RWPE1 (cell line): ENCODE data around the gene DDX50.
"Not testable (repeated sequence)": the region's sequence is repeated elsewhere in the genome, so short reads cannot be mapped to it uniquely, and the experiment has no call there.

Experiments
- CTCF ChIA-PET: fragments of 350-600 bp; sonication (Branson Sonifier 250); formaldehyde crosslinking; extraction: SDS; loops from one replicate; lab custom pipeline; 2021; lab: Yijun Ruan, JAX
- POLR2A ChIA-PET: fragments of 400-600 bp; formaldehyde crosslinking; extraction: SDS; loops from one replicate; lab custom pipeline; 2020; ENCODE audit warnings: antibody characterized with exemption; ENCODE audit not compliant: low non-redundant PET; lab: Yijun Ruan, JAX
- DNase-seq: peaks from one replicate; pipeline ENCODE4 v3.0.0; 2012; ENCODE audit warnings: low spot score
- H3K27ac ChIP-seq: fragments of 450-650 bp; 2 replicates; pipeline ENCODE4 v1.5.1; 2017
- TF ChIP-seq, protein P1 (sequence below): fragments of 450-650 bp; conservative IDR thresholded peaks from 2 replicates; pipeline ENCODE4 v1.5.1; 2017; ENCODE audit warnings: low read depth, mild to moderate bottlenecking

Gene DDX50

DNA sequence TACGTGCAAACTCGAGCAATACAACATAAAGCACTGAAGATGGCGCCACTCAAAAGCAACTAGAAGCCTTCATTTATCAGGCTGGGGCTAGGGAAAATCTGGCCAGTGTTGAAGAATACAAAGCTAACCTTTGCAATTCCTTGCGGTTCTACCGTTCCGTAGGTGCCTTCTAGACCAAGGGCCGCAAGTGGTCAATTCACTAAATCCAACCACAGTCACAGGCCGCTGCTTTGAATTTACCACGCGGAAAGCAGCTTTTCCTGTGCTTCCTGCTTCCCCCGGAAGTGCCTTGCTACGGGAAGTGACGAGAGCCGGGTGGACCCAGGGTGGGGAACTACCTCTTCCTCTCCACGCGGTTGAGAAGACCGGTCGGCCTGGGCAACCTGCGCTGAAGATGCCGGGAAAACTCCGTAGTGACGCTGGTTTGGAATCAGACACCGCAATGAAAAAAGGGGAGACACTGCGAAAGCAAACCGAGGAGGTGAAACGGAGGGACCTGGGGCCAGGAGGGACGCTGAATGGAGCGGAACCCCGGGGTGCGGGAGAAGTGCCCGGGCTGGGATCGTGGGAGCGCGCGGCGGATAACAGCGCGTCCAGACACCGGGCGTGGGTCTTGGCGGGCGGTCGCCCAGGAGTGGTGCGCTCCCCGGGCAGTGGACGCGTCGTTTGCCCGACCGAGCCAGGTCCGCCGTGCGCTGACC, 54.9 kb downstream of the DDX50 start, which contains the start of gene DDX21:
DDX21 (plus strand) TSS at position 339 of the 701 bp plus-strand sequence; CDS start at position 395, 56 bp downstream.
- ChIA-PET POLR2A (interaction anchor here (0.6 kb wide), 3 partner anchors 55 to 548 kb away, joined by 4 to 9 read pairs (median 5); partner anchors contain the start of gene DDX50), CTCF (interaction anchor here (0.6 to 1.5 kb wide), 7 partner anchors 12 to 1464 kb away, joined by 3 to 7 read pairs (median 4); partner anchors contain the start of gene ATOH7)
- TF ChIP-seq, protein P1, sequence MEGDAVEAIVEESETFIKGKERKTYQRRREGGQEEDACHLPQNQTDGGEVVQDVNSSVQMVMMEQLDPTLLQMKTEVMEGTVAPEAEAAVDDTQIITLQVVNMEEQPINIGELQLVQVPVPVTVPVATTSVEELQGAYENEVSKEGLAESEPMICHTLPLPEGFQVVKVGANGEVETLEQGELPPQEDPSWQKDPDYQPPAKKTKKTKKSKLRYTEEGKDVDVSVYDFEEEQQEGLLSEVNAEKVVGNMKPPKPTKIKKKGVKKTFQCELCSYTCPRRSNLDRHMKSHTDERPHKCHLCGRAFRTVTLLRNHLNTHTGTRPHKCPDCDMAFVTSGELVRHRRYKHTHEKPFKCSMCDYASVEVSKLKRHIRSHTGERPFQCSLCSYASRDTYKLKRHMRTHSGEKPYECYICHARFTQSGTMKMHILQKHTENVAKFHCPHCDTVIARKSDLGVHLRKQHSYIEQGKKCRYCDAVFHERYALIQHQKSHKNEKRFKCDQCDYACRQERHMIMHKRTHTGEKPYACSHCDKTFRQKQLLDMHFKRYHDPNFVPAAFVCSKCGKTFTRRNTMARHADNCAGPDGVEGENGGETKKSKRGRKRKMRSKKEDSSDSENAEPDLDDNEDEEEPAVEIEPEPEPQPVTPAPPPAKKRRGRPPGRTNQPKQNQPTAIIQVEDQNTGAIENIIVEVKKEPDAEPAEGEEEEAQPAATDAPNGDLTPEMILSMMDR: peak; percentile 76
- peak; percentile 99 for DNase-seq
- peak within 1 kb of the TSS; percentile 82 for H3K27ac ChIP-seq

DNA sequence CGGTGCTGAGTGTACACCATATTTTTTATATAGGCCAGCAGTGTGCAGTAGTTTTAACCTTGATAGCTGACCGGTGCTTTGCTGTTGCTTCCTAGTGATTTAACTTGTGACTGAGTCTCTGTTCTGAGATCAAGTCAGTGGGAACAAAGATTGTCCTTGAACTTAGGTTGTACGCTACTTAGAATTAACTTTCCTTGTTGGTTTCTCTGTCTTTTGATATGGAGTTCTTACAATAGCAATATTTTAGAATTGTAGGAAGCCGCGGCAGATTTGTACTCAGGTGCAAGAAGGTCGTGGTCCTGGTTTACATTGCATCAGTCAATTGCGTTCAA, 56.1 kb downstream of the DDX50 start:
- CTCF ChIA-PET: interaction anchor here (0.6 to 1.0 kb wide), 2 partner anchors 12 to 140 kb away, joined by 3 to 4 read pairs; no protein-coding TSS in a partner anchor
- POLR2A ChIA-PET: no interaction called here
- H3K27ac ChIP-seq: no peak overlapping the region
- no peak for DNase-seq
- TF ChIP-seq, protein P1: no peak

DNA sequence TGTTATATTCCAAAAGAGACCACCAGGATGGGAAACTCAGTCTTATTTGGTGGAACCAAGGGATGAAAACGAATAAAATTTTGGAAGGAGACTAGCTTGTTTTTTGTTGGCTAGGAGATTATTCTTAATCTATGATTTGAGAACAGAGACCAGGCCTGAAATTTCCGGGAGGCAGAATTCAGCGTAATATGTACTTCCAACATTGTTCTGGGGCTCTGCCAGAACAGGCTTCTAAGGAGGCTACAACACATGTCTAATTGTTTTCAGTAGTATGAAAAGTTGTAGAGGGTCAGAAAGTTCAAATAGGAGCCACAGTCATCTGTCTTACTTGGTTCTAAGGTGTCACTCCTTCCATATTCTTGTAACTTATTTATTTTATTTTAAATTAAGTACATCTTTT, 56.5 kb downstream of the DDX50 start:
- CTCF ChIA-PET: interaction anchor here (0.6 to 1.0 kb wide), 2 partner anchors 12 to 21 kb away, joined by 3 to 4 read pairs; no protein-coding TSS in a partner anchor
- DNase-seq: no peak
- no peak overlapping the region for H3K27ac ChIP-seq
- TF ChIP-seq, protein P1: no peak
- POLR2A ChIA-PET: interaction anchor here (0.6 kb wide), 1 partner anchor 256 kb away, joined by 6 read pairs; no protein-coding TSS in a partner anchor

DNA sequence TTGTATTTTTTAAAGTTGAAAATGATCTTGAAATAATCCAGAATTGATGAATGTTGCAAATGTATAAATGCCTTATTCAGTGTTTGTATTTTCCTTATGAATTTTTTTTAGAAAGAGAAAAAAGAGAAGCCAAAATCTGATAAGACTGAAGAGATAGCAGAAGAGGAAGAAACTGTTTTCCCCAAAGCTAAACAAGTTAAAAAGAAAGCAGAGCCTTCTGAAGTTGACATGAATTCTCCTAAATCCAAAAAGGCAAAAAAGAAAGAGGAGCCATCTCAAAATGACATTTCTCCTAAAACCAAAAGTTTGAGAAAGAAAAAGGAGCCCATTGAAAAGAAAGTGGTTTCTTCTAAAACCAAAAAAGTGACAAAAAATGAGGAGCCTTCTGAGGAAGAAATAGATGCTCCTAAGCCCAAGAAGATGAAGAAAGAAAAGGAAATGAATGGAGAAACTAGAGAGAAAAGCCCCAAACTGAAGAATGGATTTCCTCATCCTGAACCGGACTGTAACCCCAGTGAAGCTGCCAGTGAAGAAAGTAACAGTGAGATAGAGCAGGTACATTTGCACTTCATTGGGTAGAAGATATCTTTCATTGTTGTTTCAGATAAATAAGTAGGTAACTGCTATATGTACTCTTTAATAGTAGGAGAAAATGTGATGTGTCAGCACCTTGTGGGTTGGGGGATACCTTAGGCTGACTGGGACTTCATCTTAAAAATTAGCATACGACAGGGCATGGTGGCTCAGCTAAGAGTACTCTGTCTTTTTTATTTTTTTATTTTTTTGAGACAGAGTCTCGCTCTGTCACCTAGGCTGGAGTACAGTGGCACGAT, 58.8 kb downstream of the DDX50 start:
- POLR2A ChIA-PET: no interaction called here

DNA sequence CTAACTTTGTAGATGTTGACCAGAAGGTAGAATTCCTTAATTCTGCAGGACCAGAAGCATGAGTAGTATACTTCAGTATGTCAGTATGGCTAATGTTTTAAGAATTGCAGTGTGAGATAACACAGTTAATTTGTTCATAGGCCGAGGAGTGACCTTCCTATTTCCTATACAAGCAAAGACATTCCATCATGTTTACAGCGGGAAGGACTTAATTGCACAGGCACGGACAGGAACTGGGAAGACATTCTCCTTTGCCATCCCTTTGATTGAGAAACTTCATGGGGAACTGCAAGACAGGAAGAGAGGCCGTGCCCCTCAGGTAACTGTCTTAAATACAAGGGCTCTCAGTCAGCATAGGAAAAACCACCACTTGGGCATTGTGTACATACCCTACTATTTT, 62.0 kb downstream of the DDX50 start:
- DNase-seq: no peak
- CTCF ChIA-PET: interaction anchor here (0.6 to 1.0 kb wide), 2 partner anchors 10 to 77 kb away, joined by 4 to 5 read pairs; no protein-coding TSS in a partner anchor
- no peak overlapping the region for H3K27ac ChIP-seq
- POLR2A ChIA-PET: no interaction called here
- TF ChIP-seq, protein P1: no peak

More for the DNA sequence above, 58.8 kb downstream of the DDX50 start:
- no peak for DNase-seq
- no peak overlapping the region for H3K27ac ChIP-seq
- TF ChIP-seq, protein P1: no peak
- CTCF ChIA-PET: interaction anchor here (0.6 to 0.7 kb wide), 5 partner anchors 10 to 313 kb away, joined by 3 to 4 read pairs (median 3); no protein-coding TSS in a partner anchor

DNA sequence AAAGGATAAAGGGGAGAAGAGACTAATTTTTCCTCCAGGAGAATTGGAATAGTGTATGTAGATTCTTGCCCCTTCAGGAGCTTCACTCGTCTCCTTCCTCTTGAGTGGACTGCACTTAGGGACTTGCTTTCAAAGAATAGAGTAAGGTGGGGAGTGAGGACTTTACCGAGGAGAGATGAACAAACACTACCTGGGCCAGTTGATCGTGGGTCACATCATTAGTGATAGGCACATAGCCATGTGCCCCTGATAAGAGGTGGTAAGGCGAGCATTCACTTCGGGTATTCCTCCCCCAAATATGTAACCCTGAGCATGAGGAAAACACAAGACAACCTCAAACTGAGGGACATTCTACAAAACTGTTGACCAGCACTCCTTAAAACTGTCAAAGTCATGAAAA, 72.9 kb downstream of the DDX50 start:
- POLR2A ChIA-PET: interaction anchor here (0.6 kb wide), 2 partner anchors 98 to 230 kb away, joined by 3 read pairs; no protein-coding TSS in a partner anchor
- TF ChIP-seq, protein P1: no peak
- CTCF ChIA-PET: interaction anchor here (0.5 to 1.0 kb wide), 2 partner anchors 11 to 37 kb away, joined by 3 to 5 read pairs; no protein-coding TSS in a partner anchor
- no peak overlapping the region for H3K27ac ChIP-seq
- DNase-seq: no peak

DNA sequence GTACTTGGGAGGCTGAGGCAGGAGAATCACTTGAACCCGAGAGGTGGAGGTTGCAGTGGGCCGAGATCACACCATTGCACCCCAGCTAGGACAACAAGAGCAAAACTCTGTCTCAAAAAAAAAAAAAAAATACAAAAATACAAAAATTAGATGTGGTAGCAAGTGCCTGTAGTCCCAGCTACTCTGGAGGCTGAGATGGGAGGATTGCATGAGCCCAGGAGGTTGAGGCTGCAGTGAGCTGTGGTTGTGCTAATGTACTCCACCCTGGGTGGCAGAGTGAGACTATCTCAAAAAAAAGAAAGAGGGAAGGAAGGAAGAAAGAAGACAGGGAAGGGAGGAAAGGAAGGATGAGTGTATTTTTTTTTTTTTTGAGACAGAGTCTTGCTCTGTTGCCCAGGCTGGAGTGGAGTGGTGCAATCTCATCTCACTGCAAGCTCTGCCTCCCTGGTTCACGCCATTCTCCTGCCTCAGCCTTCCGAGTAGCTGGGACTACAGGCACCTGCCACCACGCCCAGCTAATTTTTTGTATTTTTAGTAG, 74.9 kb downstream of the DDX50 start:
- DNase-seq, CTCF ChIA-PET, POLR2A ChIA-PET, H3K27ac ChIP-seq: not testable (repeated sequence)

DNA sequence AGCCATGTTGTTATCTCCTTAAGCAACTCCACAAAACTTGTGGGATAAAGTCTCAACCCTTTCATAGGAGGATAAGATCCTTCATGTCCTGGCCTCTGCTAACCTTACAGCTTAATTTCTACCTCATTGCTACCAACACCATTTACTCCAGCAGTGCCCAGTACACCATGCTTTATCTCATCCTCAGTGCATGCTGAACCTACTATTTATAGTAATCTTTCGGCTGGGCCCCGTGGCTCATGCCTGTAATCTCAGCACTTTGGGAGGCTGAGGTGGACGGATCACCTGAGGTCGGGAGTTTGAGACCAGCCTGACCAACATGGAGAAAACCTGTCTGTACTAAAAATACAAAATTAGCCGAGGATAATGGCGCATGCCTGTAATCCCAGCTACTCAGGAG, 78.6 kb downstream of the DDX50 start:
- DNase-seq, H3K27ac ChIP-seq, POLR2A ChIA-PET, CTCF ChIA-PET: not testable (repeated sequence)
